Measurements from ENCODE around the gene ADPRH. TPM values are rescaled to one million over a fixed set of nuclear protein-coding genes. Genes with fewer than 3 reads are reported as not detected.

ADPRH gene
- total and polyA plus RNA-seq, 10 of the 15 experiments (the other 5 are each of a cell fraction or from before 2014, with no cell fraction given), result 2.3 to 32.6 (median 19.0) TPM

- TF ChIP-seq ZNF274 (IDR thresholded peaks at IDR 0.05; ENCODE audit: insufficient read depth, insufficient read length) (no peak), ATF2 (IDR thresholded peaks at IDR 0.05; ENCODE audit: low read length) (peak; percentile 91), KLF5 (IDR thresholded peaks at IDR 0.05; ENCODE audit: partially characterized antibody) (no peak), SREBF1 (IDR thresholded peaks at IDR 0.05; ENCODE audit: low read length) (no peak), TAF1 (IDR thresholded peaks at IDR 0.05; ENCODE audit: borderline replicate concordance, low read depth, low read length) (0 out of 2 replicates have a peak, but pooled peaks have one; percentile 15), ZNF687 (IDR thresholded peaks at IDR 0.05) (peak; percentile 26), IKZF1 (conservative IDR thresholded peaks at IDR 0.05) (peak; percentile 48; the same call in 1 of the 2 replicates), NFIC (IDR thresholded peaks at IDR 0.05; ENCODE audit: low read depth, low read length) (peak; percentile 85), MTA2 (IDR thresholded peaks at IDR 0.05; ENCODE audit: low read depth) (peak; percentile 63; the same call in 1 of the 2 replicates), GATAD2B (conservative IDR thresholded peaks at IDR 0.05; ENCODE audit: low read depth) (peak; percentile 79), ATF3 (IDR thresholded peaks at IDR 0.05; ENCODE audit: borderline replicate concordance, extremely low read depth, low read depth, low read length) (no peak), SRF (IDR thresholded peaks at IDR 0.05; ENCODE audit: low read depth in 2 of 2, low read length in 2 of 2) (no peak), RBBP5 (conservative IDR thresholded peaks at IDR 0.05) (no peak), BRCA1 (IDR thresholded peaks at IDR 0.05; ENCODE audit: low read depth, low read length) (no peak), WRNIP1 (IDR thresholded peaks at IDR 0.05; ENCODE audit: borderline replicate concordance, low read depth, low read length) (0 out of 2 replicates have a peak, but pooled peaks have one; percentile 30)
Measured at GRCh38 chr3:119598410-119599098, 19.3 kb downstream of the ADPRH start (continued).
